B cell (primary cell): ENCODE data around the gene GPHN.

Experiments
- EZH2 ChIP-seq: IDR thresholded peaks from 2 replicates; pipeline ENCODE4 v1.6.1; 2012; ENCODE audit warnings: borderline replicate concordance, low read depth, mild to moderate bottlenecking, moderate library complexity, low read length; ENCODE audit not compliant: insufficient read depth, poor library complexity, severe bottlenecking
- TF ChIP-seq, protein P1 (sequence below): fragments of 200-600 bp; IDR thresholded peaks from one replicate; pipeline ENCODE4 v1.8.0; 2022; ENCODE audit warnings: antibody characterized with exemption, mild to moderate bottlenecking

DNA sequence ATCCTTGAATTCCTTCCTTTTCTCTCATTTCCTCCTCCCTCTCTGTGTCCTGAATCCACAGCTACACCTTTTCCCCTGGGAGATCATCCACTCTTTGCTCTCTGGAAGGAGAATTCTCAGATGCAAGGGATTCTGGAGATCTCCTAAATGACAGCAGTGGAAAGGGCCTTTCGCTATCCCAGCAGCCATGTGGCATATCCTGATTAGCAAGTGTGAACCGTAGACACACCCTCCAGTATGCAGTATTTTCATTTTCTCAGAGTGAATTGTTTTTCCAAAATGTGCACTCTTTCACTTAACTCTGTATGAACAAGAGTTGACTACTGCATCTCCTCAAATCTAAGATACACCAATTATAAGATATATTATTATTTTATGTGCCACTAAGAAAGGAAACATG, 687.3 kb downstream of the GPHN start:
- TF ChIP-seq, protein P1, sequence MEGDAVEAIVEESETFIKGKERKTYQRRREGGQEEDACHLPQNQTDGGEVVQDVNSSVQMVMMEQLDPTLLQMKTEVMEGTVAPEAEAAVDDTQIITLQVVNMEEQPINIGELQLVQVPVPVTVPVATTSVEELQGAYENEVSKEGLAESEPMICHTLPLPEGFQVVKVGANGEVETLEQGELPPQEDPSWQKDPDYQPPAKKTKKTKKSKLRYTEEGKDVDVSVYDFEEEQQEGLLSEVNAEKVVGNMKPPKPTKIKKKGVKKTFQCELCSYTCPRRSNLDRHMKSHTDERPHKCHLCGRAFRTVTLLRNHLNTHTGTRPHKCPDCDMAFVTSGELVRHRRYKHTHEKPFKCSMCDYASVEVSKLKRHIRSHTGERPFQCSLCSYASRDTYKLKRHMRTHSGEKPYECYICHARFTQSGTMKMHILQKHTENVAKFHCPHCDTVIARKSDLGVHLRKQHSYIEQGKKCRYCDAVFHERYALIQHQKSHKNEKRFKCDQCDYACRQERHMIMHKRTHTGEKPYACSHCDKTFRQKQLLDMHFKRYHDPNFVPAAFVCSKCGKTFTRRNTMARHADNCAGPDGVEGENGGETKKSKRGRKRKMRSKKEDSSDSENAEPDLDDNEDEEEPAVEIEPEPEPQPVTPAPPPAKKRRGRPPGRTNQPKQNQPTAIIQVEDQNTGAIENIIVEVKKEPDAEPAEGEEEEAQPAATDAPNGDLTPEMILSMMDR = no peak
- no peak for TF ChIP-seq EZH2
